HFF-Myc (cell line): ENCODE data around the gene CNDP1.

Experiments used
- DNase-seq: peaks from one replicate; pipeline ENCODE4 v3.0.0-alpha.2; 2011; ENCODE audit warnings: low read depth; ENCODE audit errors: extremely low read depth
- H3K4me3 ChIP-seq: replicated peaks from 2 replicates; pipeline ENCODE4 v1.5.1; 2011; ENCODE audit warnings: low read depth, mild to moderate bottlenecking, control low read depth, low read length
- CTCF ChIP-seq: IDR thresholded peaks from 2 replicates; pipeline ENCODE4 v1.5.1; 2012; ENCODE audit warnings: mild to moderate bottlenecking, low read depth, low read length, control low read depth; ENCODE audit errors: missing control alignments

The CNDP1 gene

GRCh38 chr18:74493689-74494088 is 40.6 kb upstream of the CNDP1 start:
- H3K4me3 ChIP-seq = no peak overlapping the region
- no peak for DNase-seq
- peak; percentile 54 for TF ChIP-seq CTCF

- no peak for TF ChIP-seq CTCF
Measured at GRCh38 chr18:74494514-74494913, 39.8 kb upstream of the CNDP1 start.

DNA sequence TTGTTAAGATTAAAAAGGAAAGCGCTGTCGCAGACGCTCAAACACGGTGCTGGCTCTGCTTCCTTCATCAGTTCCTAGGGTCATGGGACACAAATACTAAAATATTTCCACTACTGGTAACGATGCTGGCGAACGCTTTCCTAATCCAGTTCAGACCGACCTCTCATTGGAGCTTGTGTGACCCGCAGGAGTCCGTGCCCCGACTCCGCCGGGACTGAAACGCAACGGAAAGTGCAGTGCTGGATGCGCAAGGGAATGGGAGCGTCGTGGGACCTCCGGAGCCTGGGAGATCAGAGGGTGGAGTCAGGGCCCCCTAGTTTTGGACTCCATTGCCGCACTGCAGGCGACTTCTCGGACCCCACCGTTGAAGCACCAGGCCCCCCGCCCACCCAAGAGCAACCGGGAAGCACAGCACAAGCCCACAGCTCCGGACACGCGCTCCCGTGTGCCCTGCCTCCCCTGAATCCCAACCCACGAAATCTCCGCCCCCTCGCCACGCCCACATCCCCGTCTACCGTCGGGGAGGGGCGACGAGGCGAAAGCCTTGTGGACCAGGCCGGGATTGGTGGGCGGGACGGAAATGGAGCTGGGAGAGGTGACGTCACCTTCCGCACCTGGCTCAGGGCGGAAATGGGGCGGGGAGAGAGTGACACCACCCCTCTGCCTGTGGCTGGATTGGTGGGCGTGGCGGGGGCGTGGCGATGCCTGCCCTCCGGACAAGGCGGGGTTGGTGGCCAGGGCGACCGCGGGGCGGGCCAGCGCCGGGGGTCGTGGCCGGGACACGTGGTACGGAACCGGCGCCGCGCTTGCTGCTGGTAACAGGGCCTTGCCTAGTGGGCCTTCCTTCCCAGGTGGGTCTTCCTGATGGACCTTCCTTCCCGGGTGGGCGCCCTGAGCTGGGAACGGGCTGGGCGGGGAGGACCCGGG is 38.5 kb upstream of the CNDP1 start, which contains the start of gene CNDP2:
TSS of gene CNDP2 (plus strand) at position 783 of the 927 bp plus-strand sequence. CDS start 3,611 bp downstream, outside the sequence.
- peak within 1 kb of the TSS; percentile 86 for H3K4me3 ChIP-seq
- DNase-seq = peak; percentile 92
- TF ChIP-seq CTCF = no peak

More at GRCh38 chr18:74494514-74494913, 39.8 kb upstream of the CNDP1 start:
- H3K4me3 ChIP-seq = no peak overlapping the region
- no peak for DNase-seq

DNA sequence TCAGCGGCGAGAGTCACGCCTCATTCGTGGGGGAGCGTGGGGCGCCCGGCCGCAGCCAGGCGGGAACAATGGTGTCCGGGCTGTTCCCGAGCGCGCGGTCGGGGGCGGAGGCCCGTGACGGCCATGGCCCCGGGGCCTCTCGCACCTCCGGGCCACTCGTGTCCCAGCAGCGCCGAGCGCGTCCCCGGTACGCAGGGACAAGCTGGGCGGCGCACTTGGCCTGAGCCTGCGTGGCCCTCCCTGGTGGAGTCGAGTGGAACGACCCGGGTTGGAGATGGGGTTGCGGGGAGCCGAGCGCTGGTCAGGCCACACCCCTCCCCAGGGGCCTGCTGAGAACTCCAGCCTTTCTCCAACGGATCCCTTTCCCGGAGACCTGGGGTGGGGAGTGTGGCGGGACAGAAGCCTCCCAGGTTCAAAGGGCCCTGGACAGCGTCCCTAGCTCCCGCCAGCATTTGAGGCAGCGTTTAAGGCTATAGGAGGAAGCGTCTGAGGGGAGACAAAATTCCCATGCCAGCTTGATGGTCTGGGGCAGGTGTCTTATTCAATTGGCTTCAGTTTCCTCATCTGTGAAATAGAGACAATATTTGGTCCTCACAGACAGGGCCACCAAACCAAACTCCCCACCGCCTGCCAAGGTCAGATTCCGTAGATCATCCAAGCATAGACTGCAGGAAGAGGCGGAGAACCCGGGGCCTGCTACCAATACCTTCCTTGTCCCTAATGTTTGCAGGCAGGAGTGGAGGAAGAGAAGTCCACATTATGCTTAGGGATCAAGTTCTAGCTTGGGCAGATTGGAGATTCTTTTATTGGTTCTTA is 37.6 kb upstream of the CNDP1 start:
- DNase-seq = no peak
- H3K4me3 ChIP-seq = peak overlapping the region; percentile 86

DNA sequence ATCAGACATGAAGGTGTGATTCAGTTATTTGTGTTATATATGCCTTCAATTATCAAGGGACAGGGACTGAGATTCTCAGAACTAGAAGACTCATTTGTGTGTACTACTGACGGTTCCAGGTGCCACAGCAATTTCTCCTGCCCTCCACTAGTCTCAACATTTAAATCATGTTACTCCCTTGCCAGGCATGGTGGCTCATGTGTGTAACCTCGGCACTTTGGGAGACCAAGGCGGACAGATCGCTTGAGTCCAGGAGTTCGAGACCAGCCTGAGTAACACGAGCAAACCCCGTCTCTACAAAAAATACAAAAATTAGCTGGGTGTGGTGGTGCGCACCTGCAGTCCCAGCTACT is 37.0 kb upstream of the CNDP1 start:
- peak overlapping the region; percentile 86 for H3K4me3 ChIP-seq
- DNase-seq = no peak
- TF ChIP-seq CTCF = no peak

More for the DNA sequence above, 37.6 kb upstream of the CNDP1 start:
- TF ChIP-seq CTCF = no peak

DNA sequence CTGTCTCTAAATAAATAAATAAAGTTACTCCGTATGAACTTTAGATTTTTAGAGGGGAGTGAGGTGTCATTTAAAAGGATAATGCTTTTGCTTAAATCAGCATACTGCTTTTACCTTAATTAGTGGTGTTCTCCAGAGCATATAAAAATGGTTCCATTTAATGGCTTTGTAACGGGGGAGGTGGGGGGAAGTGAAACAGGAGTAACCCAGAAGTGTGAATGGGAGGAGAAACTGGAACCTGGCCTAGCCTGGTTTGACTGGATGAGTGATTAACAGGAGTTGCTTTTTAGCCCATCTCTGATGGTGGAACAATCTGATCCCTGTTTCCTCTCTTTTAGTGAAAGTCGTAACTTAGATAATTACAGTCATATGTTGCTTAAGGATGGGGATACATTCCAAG is 36.5 kb upstream of the CNDP1 start:
- no peak for TF ChIP-seq CTCF
- peak overlapping the region; percentile 86 for H3K4me3 ChIP-seq
- peak; percentile 30 for DNase-seq
